ENCODE data around the gene DYSF.

DYSF gene

GRCh38 chr2:71691747-71692441, 238.5 kb downstream of the DYSF start:
- DNase-seq (ENCODE audit: low read depth), result no peak

DNA sequence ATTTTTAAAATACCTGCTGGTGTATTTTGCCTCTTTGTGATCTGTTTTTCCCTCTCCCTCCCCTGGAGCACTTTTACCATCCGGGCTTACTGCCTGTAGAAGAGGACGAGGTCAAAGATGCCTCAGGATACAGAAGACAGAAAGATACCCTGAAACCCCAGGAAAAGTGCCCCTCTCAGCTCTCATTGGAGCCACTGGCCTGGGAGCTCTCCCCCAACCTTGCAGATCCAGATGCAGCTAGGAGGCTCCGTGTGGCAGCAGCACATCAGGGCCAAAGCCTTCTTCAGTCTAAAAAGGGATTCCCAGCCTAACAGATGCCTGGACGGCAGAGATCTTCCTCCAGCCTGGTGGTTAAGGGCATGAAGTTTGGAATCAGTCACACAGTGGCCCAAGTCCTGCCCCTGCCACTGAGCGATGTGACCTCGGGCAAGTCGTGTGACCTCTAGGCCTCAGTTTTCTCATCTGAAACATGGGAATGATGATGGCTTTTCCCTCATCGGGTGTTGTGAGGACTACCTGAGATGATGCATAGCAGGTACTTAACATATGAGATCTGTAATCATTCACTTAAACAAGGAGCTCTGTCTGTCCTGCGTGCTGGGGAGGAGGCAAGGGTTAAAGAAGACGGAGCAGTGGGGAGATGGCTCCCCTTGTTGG, 239.4 kb downstream of the DYSF start:
- DNase-seq (ENCODE audit: low read depth), result no peak

GRCh38 chr2:71693286-71694270, 240.2 kb downstream of the DYSF start:
- DNase-seq (ENCODE audit: low read depth), result no peak

DNA sequence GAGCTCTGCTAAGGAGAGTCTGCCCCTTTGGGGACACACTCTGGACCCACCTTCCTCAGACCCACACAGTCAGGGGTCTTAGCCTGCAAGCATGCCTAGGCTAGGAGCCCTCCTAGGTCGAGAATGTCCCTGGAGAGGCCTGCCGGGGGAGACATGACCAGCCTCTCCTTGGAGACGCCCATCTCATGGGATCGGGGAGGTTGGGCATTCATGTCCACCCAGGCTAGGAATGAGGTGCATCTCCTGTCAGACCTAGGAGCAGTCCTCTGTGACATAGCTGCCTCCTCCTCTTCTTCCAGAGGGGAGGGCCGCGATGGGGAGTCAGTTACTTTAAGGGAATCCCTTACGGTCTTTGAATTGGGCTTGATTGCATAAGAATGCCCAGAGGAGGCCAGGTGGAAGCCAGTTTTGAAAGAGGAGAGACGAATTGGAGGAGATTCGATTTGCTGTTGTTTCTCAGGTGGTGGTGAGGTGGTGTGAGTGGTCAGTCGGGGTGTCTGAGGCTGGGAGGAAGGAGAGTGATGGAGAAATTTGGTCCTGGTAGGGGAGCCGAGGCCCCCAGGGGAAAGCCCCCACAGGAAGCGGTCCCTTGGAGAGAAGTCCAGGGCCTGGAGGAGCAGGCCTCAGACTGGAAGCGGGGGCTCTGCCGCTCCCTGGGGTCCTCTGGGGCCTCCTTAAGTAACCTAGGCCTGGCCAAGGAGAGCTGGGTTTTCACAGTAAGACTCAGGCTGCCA, 241.3 kb downstream of the DYSF start:
- no peak for DNase-seq (ENCODE audit: low read depth)

- DNase-seq (ENCODE audit: low read depth), result no peak
These were observed 242.1 kb downstream of the DYSF start for GRCh38 chr2:71695235-71696120.

DNA sequence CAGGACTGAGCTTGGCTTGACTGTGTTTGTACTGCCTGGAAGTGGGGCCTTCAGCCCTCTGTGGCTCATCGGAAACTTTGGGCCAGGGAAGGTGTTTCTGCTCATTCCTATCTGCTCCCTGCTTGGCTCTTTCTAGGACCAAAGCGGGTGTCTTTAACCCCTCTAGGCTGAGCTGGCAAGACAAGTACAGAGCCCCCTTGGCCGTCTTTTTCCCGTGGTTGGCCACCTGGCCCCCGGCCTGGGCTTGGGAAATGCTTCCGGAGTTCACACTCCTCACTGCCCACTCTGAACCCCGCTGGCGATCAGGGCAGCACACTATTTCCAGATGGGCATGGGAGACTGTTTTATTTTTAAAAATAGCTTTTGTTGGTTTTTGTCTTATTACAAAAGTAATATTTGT, 243.0 kb downstream of the DYSF start:
- no peak for DNase-seq (ENCODE audit: low read depth)

DNA sequence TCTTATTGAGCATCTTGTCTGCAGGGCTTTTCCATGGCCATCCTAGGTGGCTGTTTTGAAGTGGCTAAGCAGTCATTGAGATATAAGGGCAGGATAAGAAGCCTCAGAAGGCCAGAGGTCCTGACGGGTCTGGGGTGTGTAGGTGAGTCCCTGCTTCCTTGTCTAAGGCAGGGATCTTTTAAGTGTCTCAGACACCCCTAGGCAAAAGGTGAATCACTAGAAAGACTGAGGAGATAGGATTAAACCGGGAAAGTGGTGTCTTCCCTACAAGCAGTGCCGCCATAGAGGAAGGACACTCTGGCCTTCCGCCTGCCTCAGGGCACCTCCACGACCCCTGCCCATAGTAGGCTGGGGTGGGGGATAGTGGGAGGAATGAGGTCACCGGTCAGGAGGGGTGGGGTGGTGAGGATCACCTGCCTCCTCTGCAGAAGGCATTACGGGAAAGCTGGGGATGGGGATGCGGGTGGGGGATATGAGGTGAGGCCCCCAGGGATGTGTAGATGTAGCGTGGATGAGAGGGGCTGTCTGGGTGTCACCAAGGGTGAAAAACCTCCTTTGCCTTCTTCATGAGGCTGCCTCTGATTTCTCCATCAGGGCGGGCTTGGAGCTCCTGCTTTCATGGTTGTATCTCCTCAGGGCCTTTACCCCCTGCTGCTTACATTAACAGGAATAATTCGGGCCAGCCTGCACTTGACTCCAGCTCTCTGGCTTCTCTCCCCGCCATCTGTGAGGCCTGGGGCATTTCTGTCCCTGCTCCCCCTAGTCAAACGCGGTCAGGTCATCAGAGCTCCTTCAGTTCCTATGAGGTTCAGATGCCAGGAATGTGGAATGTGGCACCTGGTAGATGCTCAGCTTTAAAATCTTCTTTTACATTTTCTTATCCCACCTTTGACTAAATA, 244.0 kb downstream of the DYSF start:
- DNase-seq (ENCODE audit: low read depth), result no peak

DNA sequence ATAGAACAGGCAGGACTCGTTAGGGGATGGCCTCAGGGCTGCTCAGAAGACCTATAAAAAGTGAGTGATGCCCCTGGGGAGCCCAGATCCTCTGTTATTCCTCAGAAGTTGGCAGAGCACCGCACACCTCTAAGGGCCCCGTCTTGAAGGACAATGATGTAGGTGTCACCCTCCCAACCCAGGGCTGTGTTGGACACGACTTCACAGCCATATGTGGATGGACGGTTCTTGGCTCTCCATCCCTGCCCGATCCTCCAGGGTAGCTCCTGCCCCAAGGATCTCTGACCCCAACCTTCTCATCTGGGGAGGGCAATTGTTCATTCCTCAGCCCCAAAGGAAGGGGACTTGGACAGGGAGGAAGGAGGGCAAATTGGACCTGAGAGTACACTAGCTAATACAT, 246.1 kb downstream of the DYSF start:
- no peak for DNase-seq (ENCODE audit: low read depth)

GRCh38 chr2:71700041-71700657, 246.8 kb downstream of the DYSF start:
- DNase-seq (ENCODE audit: low read depth), result no peak

- peak; percentile 15 for DNase-seq (ENCODE audit: low read depth)
These were observed 247.5 kb downstream of the DYSF start for GRCh38 chr2:71700658-71701397.

DNA sequence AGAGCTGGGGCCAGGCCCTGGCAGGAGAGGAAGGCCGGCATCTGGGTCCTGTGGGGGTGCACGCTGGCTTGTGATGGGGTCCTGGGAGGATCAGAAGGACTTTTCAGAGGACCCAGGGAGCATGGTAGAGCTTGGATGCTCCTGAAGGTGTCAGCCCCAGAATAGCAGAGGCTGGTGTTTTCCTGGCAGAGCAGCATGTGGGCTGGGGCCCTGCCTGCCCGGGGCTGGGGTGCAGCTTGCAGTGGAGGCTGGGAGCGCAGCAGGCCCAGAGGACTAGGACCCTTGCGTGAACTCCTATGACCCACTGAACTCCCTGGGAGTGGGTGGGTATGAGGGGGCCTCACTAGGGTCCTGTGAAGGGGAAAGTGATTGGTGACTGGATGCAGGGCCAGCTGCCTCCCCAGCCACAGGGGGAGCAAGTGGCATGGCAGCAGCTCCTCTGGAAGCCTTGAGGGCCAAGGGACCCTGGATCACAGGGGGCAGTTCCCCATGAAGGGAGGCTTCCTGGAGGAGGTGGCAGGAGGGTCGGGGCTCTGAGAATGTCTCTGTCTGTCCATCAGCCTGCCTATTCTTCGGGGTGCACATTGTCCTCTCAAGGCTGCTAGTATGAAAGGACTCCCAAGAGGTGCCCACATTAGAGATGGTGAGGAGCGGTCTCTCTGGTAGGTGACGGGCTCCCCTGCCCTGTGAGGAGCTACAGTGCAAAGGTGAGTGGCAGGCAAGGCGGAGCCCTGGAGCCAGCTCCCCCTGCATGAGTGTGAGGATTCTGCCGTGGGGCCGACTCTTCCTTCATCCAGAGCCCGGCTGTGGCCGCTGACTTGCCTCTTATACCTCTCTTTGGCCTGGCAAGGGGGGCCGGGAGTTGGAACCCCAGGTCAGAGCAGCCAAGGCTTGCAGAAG, 249.0 kb downstream of the DYSF start:
- DNase-seq (ENCODE audit: low read depth), result no peak

GRCh38 chr2:71702971-71703898, 249.9 kb downstream of the DYSF start:
- DNase-seq (ENCODE audit: low read depth), result no peak

DNA sequence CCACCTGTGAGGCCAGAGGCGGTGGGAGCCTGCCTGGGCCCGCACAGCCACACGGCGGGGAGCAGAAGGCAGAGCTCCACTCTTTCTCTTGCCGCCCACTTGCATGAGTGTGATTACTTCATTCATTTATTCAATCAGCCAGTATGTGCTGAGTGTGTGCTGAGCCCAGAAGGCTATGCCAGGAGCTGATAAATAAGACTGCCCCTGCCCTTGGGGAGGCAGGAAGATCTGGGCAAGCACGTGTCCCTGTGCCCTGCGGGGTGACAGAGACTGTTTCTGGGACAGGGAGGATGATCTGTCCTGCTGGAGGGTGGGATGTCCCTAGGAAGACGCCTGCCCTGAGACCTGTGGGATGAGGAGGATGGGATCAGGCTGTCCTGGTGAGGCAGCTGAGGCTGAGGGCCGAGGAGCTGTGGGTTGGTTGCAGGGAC, 250.8 kb downstream of the DYSF start:
- no peak for DNase-seq (ENCODE audit: low read depth)

- DNase-seq (ENCODE audit: low read depth), result no peak
These were observed 251.3 kb downstream of the DYSF start for GRCh38 chr2:71704688-71705087.

GRCh38 chr2:71705171-71705960, 252.0 kb downstream of the DYSF start:
- DNase-seq (ENCODE audit: low read depth), result no peak

GRCh38 chr2:71706121-71706520, 252.8 kb downstream of the DYSF start:
- no peak for DNase-seq (ENCODE audit: low read depth)
